Activated CD8-positive, alpha-beta T cell treated with anti-CD3 and anti-CD28 coated beads, Interleukin-2, amount 10 ng/mL, durations not matched to agents 7 days and 5 days (primary cell): Measurements from ENCODE around the gene DBNL. TPM values are rescaled to one million over a fixed set of nuclear protein-coding genes. Genes with fewer than 3 reads are reported as not detected.

Experiments
- ATAC-seq: fragments of 150-1000 bp; cut with Tn5 transposase; one replicate; pipeline ENCODE4 v1.10.0; 2021; ENCODE audit warnings: moderate library complexity
- CTCF ChIA-PET: fragments of 350-600 bp; sonication (Branson Sonifier 250); formaldehyde crosslinking; loops from one replicate; lab custom pipeline; 2021; ENCODE audit warnings: antibody characterized with exemption; lab: Charles Lee
- POLR2A ChIA-PET: fragments of 350-600 bp; sonication (Branson Sonifier 250); formaldehyde crosslinking; loops from one replicate; lab custom pipeline; 2021; ENCODE audit warnings: antibody characterized with exemption; lab: Charles Lee
- DNase-seq: peaks from one replicate; pipeline ENCODE4 v3.0.0-alpha.2; 2020
- H3K27ac Mint-ChIP-seq: one replicate; pipeline ENCODE4 v1.8.0; 2021; ENCODE audit warnings: mild to moderate bottlenecking, mixed read lengths
- H3K27me3 Mint-ChIP-seq: one replicate; pipeline ENCODE4 v1.8.0; 2021; ENCODE audit warnings: low read depth, mixed read lengths
- H3K36me3 Mint-ChIP-seq: one replicate; pipeline ENCODE4 v1.8.0; 2021; ENCODE audit warnings: low read depth, mixed read lengths
- H3K4me1 Mint-ChIP-seq: one replicate; pipeline ENCODE4 v1.8.0; 2021; ENCODE audit warnings: low read depth, mixed read lengths
- H3K4me3 Mint-ChIP-seq: one replicate; pipeline ENCODE4 v1.8.0; 2021; ENCODE audit warnings: mild to moderate bottlenecking, mixed read lengths
- H3K9me3 Mint-ChIP-seq: one replicate; pipeline ENCODE4 v1.8.0; 2022; ENCODE audit warnings: mixed read lengths; ENCODE audit not compliant: insufficient read depth
- total RNA-seq, 2 experiments: library from RNA; stranded (reverse); gene quantifications; one replicate each; pipeline ENCODE4 v1.2.3, GENCODE V29; 2021

DBNL gene
- total RNA-seq, 2 experiments from 2014 or later, result 165 to 166 TPM

- no peak for DNase-seq
- Mint-ChIP-seq H3K4me3 (no peak overlapping the region), H3K27me3 (no peaks in the 10 kb centered on the region), H3K9me3 (no peaks in the 10 kb centered on the region), H3K4me1 (peaks cover 61% of the 10 kb centered on the region), H3K36me3 (peaks cover 60% of the 10 kb centered on the region), H3K27ac (peak overlapping the region; percentile 83)
- ChIA-PET POLR2A (interaction anchor here (1.0 to 1.9 kb wide), 3 partner anchors 9 to 22 kb away, joined by 4 to 6 read pairs (median 5); partner anchors contain the start of gene PGAM2), CTCF (interaction anchor here (1.0 to 1.3 kb wide), 2 partner anchors 10 to 55 kb away, joined by 3 to 4 read pairs; no protein-coding TSS in a partner anchor)
- ATAC-seq, result no peak
These were observed 31.0 kb downstream of the DBNL start for GRCh38 chr7:44075296-44076075.

GRCh38 chr7:44076101-44076895 is 31.8 kb downstream of the DBNL start:
- ATAC-seq (no peak), DNase-seq (no peak)
- no peak overlapping the region for H3K4me3 Mint-ChIP-seq
- H3K27ac Mint-ChIP-seq, result peak overlapping the region; percentile 39
- no peaks in the 10 kb centered on the region for H3K9me3 Mint-ChIP-seq
- CTCF ChIA-PET, result no interaction called here
- POLR2A ChIA-PET, result interaction anchor here (1.9 kb wide), 1 partner anchor 21 kb away, joined by 6 read pairs; no protein-coding TSS in a partner anchor
- no peaks in the 10 kb centered on the region for H3K27me3 Mint-ChIP-seq
- H3K36me3 Mint-ChIP-seq, result peaks cover 66% of the 10 kb centered on the region
- H3K4me1 Mint-ChIP-seq, result peaks cover 69% of the 10 kb centered on the region

- H3K9me3 Mint-ChIP-seq, result no peaks in the 10 kb centered on the region
- ATAC-seq, result no peak
- peaks cover 70% of the 10 kb centered on the region for H3K4me1 Mint-ChIP-seq
- ChIA-PET CTCF (no interaction called here), POLR2A (interaction anchor here (1.9 kb wide), 1 partner anchor 21 kb away, joined by 6 read pairs; no protein-coding TSS in a partner anchor)
- H3K27ac Mint-ChIP-seq, result no peak overlapping the region
- H3K36me3 Mint-ChIP-seq, result peaks cover 67% of the 10 kb centered on the region
- no peak overlapping the region for H3K4me3 Mint-ChIP-seq
- no peaks in the 10 kb centered on the region for H3K27me3 Mint-ChIP-seq
- no peak for DNase-seq
These were observed 32.6 kb downstream of the DBNL start for GRCh38 chr7:44077061-44077460.

DNA sequence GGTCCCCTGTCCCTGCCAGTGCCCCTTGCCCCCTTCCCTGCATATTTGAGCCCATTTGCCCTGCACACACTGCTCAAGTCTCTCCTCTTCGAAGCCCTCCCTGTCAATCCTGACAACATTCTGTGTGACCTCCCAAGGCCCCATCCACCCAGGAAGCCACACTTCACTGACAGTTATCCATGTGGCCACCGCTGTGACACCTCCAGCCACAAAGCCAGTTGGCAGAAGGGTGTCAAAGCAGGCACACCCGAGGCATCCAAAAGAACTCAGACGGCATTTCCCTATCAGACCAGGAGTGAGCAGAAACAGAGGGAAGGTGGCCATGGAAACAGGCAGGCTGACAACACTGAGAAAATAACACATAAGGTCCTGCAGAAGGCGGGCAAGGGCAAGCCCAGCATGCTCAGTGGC is 33.2 kb downstream of the DBNL start:
- H3K4me1 Mint-ChIP-seq, result peaks cover 64% of the 10 kb centered on the region
- H3K27me3 Mint-ChIP-seq, result no peaks in the 10 kb centered on the region
- no peak overlapping the region for H3K4me3 Mint-ChIP-seq
- DNase-seq, result no peak
- peak overlapping the region; percentile 82 for H3K27ac Mint-ChIP-seq
- no peaks in the 10 kb centered on the region for H3K9me3 Mint-ChIP-seq
- peaks cover 61% of the 10 kb centered on the region for H3K36me3 Mint-ChIP-seq
- CTCF ChIA-PET, result no interaction called here
- ATAC-seq, result no peak
- POLR2A ChIA-PET, result interaction anchor here (1.1 to 4.3 kb wide), 2 partner anchors 12 to 33 kb away, joined by 4 to 17 read pairs; partner anchors contain the start of genes DBNL and PGAM2

GRCh38 chr7:44078521-44078920 is 34.0 kb downstream of the DBNL start:
- DNase-seq, result no peak
- no peaks in the 10 kb centered on the region for H3K27me3 Mint-ChIP-seq
- POLR2A ChIA-PET, result interaction anchor here (1.1 to 4.3 kb wide), 2 partner anchors 13 to 34 kb away, joined by 4 to 17 read pairs; partner anchors contain the start of genes DBNL and PGAM2
- H3K4me3 Mint-ChIP-seq, result no peak overlapping the region
- no peak overlapping the region for H3K27ac Mint-ChIP-seq
- no peaks in the 10 kb centered on the region for H3K9me3 Mint-ChIP-seq
- CTCF ChIA-PET, result no interaction called here
- H3K4me1 Mint-ChIP-seq, result peaks cover 64% of the 10 kb centered on the region
- no peak for ATAC-seq
- peaks cover 52% of the 10 kb centered on the region for H3K36me3 Mint-ChIP-seq

- DNase-seq (no peak), ATAC-seq (no peak)
- H3K27me3 Mint-ChIP-seq, result no peaks in the 10 kb centered on the region
- ChIA-PET CTCF (interaction anchor here (2.1 kb wide), 1 partner anchor 19 kb away, joined by 18 read pairs; no protein-coding TSS in a partner anchor), POLR2A (interaction anchor here (4.3 kb wide), 1 partner anchor 14 kb away, joined by 17 read pairs; the partner anchor contains the start of gene PGAM2)
- no peak overlapping the region for H3K4me3 Mint-ChIP-seq
- peaks cover 51% of the 10 kb centered on the region for H3K36me3 Mint-ChIP-seq
- H3K27ac Mint-ChIP-seq, result no peak overlapping the region
- H3K4me1 Mint-ChIP-seq, result peaks cover 59% of the 10 kb centered on the region
- no peaks in the 10 kb centered on the region for H3K9me3 Mint-ChIP-seq
These were observed 35.0 kb downstream of the DBNL start for GRCh38 chr7:44079331-44080021.

- ChIA-PET POLR2A (interaction anchor here (1.7 to 4.3 kb wide), 3 partner anchors 8 to 35 kb away, joined by 5 to 17 read pairs (median 15); partner anchors contain the start of genes DBNL and PGAM2), CTCF (interaction anchor here (1.5 to 2.1 kb wide), 5 partner anchors 8 to 116 kb away, joined by 3 to 18 read pairs (median 5); no protein-coding TSS in a partner anchor)
- Mint-ChIP-seq H3K27ac (no peak overlapping the region), H3K4me1 (peaks cover 54% of the 10 kb centered on the region), H3K9me3 (no peaks in the 10 kb centered on the region), H3K4me3 (no peak overlapping the region), H3K36me3 (peaks cover 45% of the 10 kb centered on the region), H3K27me3 (no peaks in the 10 kb centered on the region)
- ATAC-seq (no peak), DNase-seq (no peak)
These were observed 35.6 kb downstream of the DBNL start for GRCh38 chr7:44080118-44080517.

DNA sequence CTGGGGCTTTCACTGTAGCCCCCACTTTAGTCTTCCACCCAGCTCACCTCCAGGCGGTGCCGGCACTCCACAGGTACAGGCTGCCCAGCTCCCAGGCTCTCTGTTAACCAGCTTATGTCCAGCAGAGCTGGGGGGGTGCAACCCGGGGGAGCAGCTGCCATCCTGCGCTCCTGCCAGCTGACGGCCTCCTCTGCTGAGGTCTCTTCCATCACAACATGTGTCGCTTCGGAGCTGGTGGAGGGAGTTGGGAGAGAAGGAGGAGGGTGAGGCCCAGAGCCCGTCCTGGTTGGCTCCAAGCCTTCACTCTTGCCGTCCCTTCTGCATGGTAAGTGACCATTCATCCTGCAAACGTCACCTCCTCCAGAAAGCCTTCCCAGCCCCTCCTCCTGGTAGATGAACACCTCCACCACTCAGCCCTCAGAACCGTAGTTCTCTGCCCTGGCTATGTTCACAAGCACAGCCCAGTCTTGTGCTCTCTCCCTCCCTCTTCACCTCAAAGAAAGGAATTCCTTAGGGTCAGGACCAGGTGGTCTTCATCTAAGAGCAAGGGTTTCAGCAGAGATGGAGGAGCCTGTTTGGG is 36.3 kb downstream of the DBNL start:
- Mint-ChIP-seq H3K4me3 (peak overlapping the region; percentile 90), H3K27me3 (no peaks in the 10 kb centered on the region), H3K9me3 (no peaks in the 10 kb centered on the region), H3K4me1 (peaks cover 56% of the 10 kb centered on the region), H3K27ac (peak overlapping the region; percentile 91), H3K36me3 (peaks cover 40% of the 10 kb centered on the region)
- DNase-seq, result no peak
- no peak for ATAC-seq
- ChIA-PET POLR2A (interaction anchor here (0.8 to 4.3 kb wide), 10 partner anchors 8 to 410 kb away, joined by 3 to 17 read pairs (median 5); partner anchors contain the start of genes DBNL, NUDCD3, PGAM2 and POLD2), CTCF (interaction anchor here (0.5 to 2.1 kb wide), 12 partner anchors 9 to 117 kb away, joined by 3 to 18 read pairs (median 4); partner anchors contain the start of gene DBNL)

- peaks cover 38% of the 10 kb centered on the region for H3K36me3 Mint-ChIP-seq
- H3K27ac Mint-ChIP-seq, result peak overlapping the region; percentile 91
- DNase-seq, result peak; percentile 54
- H3K9me3 Mint-ChIP-seq, result no peaks in the 10 kb centered on the region
- ChIA-PET CTCF (interaction anchor here (0.5 to 2.1 kb wide), 12 partner anchors 9 to 116 kb away, joined by 3 to 18 read pairs (median 4); partner anchors contain the start of gene DBNL), POLR2A (interaction anchor here (0.6 to 4.3 kb wide), 11 partner anchors 9 to 939 kb away, joined by 3 to 17 read pairs (median 5); partner anchors contain the start of genes DBNL, NUDCD3, PGAM2 and POLD2)
- ATAC-seq, result no peak
- no peaks in the 10 kb centered on the region for H3K27me3 Mint-ChIP-seq
- H3K4me3 Mint-ChIP-seq, result peak overlapping the region; percentile 90
- peaks cover 56% of the 10 kb centered on the region for H3K4me1 Mint-ChIP-seq
These were observed 36.8 kb downstream of the DBNL start for GRCh38 chr7:44081266-44081748.

DNA sequence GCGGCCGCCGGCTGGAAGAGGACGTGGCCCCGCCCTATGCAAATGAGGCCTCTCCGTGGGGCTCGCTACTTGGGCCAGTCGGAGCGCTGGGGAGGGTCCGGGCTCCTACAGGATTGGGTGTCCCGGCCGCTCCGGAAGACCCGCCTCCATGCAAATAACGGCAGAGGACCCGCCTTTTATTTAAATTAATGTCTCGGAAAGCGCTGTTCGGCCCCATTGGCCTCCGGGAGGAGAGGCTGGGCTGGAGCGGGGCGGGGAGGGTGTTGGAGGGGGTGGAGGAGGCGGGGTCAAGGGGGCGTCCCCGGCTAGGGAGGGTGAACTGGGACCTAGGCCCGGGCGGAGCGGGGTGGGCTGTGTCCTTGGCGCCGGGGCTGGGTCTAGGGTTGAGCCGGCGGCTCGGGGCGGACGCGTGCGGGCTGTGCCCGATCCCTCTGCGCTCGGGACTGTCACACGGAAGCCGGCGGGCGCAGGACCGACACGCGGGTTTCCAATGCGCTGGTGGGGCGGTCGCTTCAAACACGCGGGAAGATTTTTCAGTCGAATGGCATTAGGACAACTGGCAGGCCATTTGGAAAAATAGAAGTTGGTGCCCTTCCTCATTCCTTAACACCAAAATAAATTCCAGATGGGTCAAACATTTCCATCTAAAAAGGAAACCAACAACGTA is 38.2 kb downstream of the DBNL start:
- H3K9me3 Mint-ChIP-seq, result no peaks in the 10 kb centered on the region
- peaks cover 25% of the 10 kb centered on the region for H3K36me3 Mint-ChIP-seq
- H3K27ac Mint-ChIP-seq, result peak overlapping the region; percentile 79
- no peaks in the 10 kb centered on the region for H3K27me3 Mint-ChIP-seq
- POLR2A ChIA-PET, result no interaction called here
- ATAC-seq (peak; percentile 96), DNase-seq (peak; percentile 99)
- CTCF ChIA-PET, result no interaction called here
- H3K4me1 Mint-ChIP-seq, result peaks cover 48% of the 10 kb centered on the region
- peak overlapping the region; percentile 90 for H3K4me3 Mint-ChIP-seq
